Panc1 (cell line): Measurements from ENCODE around the gene EPHB1. TPM values are rescaled to one million over a fixed set of nuclear protein-coding genes. Genes with fewer than 3 reads are reported as not detected.

Source experiments
- ATAC-seq: fragments of 200-7000 bp; cut with Tn5 transposase; 2 replicates; pipeline ENCODE4 v1.9.1; 2020; ENCODE audit warnings: mild to moderate bottlenecking, moderate library complexity
- BruUV-seq: library from RNA; stranded (reverse); fragments of 400-500 nt; replicated peaks from 2 replicates; lab custom pipeline; 2021; lab: Mats Ljungman, UMichigan
- CTCF ChIA-PET: fragments of 300-600 bp; sonication (Branson Sonifier 250); formaldehyde crosslinking; loops from one replicate; lab custom pipeline; 2022; ENCODE audit warnings: antibody characterized with exemption; lab: Charles Lee
- POLR2A ChIA-PET: fragments of 300-600 bp; sonication (Branson Sonifier 250); formaldehyde crosslinking; loops from one replicate; lab custom pipeline; 2022; ENCODE audit warnings: antibody characterized with exemption; lab: Charles Lee
- DNase-seq: peaks from one replicate; pipeline ENCODE4 v3.0.0-alpha.2; 2010; ENCODE audit warnings: low read depth, low spot score
- H3K27ac ChIP-seq: 2 replicates; pipeline ENCODE4 v1.5.1; 2011; ENCODE audit warnings: mild to moderate bottlenecking, low read length, inconsistent platforms
- H3K27me3 ChIP-seq: fragments of 200-500 bp; sonication (Bioruptor generic); 2 replicates; pipeline ENCODE4 v1.6.0; 2014; ENCODE audit warnings: low read length, inconsistent platforms; ENCODE audit not compliant: control insufficient read depth, insufficient read depth
- H3K36me3 ChIP-seq: fragments of 200-500 bp; sonication (Bioruptor generic); 2 replicates; pipeline ENCODE4 v1.5.1; 2014; ENCODE audit warnings: inconsistent platforms, mild to moderate bottlenecking, low read length, moderate library complexity; ENCODE audit not compliant: control insufficient read depth, insufficient read depth
- H3K4me1 ChIP-seq: 2 replicates; pipeline ENCODE4 v1.5.1; 2011; ENCODE audit warnings: inconsistent platforms, mild to moderate bottlenecking, low read length, moderate library complexity; ENCODE audit not compliant: control insufficient read depth, insufficient read depth
- H3K4me3 ChIP-seq, 2 experiments: 2 replicates each; pipeline ENCODE4 v1.5.1; 2011 to 2012; ENCODE audit warnings: low read depth in 2 of 2, low read length in 2 of 2, mild to moderate bottlenecking in 2 of 2, inconsistent platforms in 1 of 2, moderate library complexity in 1 of 2
- H3K9me3 ChIP-seq: fragments of 200-500 bp; sonication (Bioruptor generic); 2 replicates; pipeline ENCODE4 v1.5.1; 2014; ENCODE audit warnings: low read depth, mild to moderate bottlenecking, inconsistent platforms, low read length, moderate library complexity; ENCODE audit not compliant: control insufficient read depth, insufficient read depth
- CTCF ChIP-seq: fragments of 450-650 bp; IDR thresholded peaks from 2 replicates; pipeline ENCODE4 v1.5.1; 2017; ENCODE audit warnings: mild to moderate bottlenecking
- POLR2AphosphoS5 ChIP-seq: IDR thresholded peaks from 2 replicates; pipeline ENCODE4 v1.6.1; 2012; ENCODE audit warnings: mild to moderate bottlenecking, low read depth, low read length, moderate library complexity
- REST ChIP-seq, 2 experiments: IDR thresholded peaks; 2 replicates each; pipeline ENCODE4 v1.6.1; 2011 to 2012; ENCODE audit warnings: low read depth in 2 of 2, control low read depth in 1 of 2, low read length in 1 of 2, mild to moderate bottlenecking in 1 of 2, moderate library complexity in 1 of 2; ENCODE audit not compliant: insufficient read depth in 1 of 2
- SIN3A ChIP-seq: IDR thresholded peaks from 2 replicates; pipeline ENCODE4 v1.6.1; 2012; ENCODE audit warnings: low read depth, mild to moderate bottlenecking, low read length, moderate library complexity, borderline replicate concordance; ENCODE audit not compliant: insufficient read depth
- TCF7L2 ChIP-seq: IDR thresholded peaks from 2 replicates; pipeline ENCODE4 v1.6.1; 2011; ENCODE audit warnings: mild to moderate bottlenecking, low read depth, low read length, inconsistent platforms
- in situ Hi-C: cut with HindIII; loops from 2 replicates; pipeline ENCODE4 v1.10.0; 2016; ENCODE audit warnings: low sequenced_read_pairs, low pct_unique_long_range_greater_than_20kb
- intact Hi-C: fragments of 100-400 bp; cut with micrococcal nuclease; formaldehyde crosslinking; loops from one replicate; pipeline ENCODE4 v1.10.0; 2022; ENCODE audit not compliant: unreplicated experiment
- total RNA-seq: library from RNA; stranded (reverse); gene quantifications from one replicate; pipeline ENCODE4 v1.2.1, GENCODE V29; 2021; ENCODE audit not compliant: unreplicated experiment

EPHB1 gene
- total RNA-seq, 1 experiment from 2014 or later = 0.46 TPM

- TF ChIP-seq POLR2AphosphoS5 = no peak
- no peak for TF ChIP-seq SIN3A
- TF ChIP-seq CTCF = no peak
- TF ChIP-seq TCF7L2 = no peak
- no peak for TF ChIP-seq REST (IDR thresholded peaks at IDR 0.05; ENCODE audit: insufficient read depth in 1 of 2, low read depth in 2 of 2, low read length in 1 of 2)
- peaks cover 10% of the 10 kb centered on the region for H3K27me3 ChIP-seq
- ChIA-PET CTCF (no interaction called here), POLR2A (no interaction called here)
- no peaks in the 10 kb centered on the region for H3K36me3 ChIP-seq
- DNase-seq = no peak
- ATAC-seq = no peak
- no TSS peak for BruUV-seq
- intact Hi-C loops (no loop called here), in situ Hi-C loops (no loop called here)
- no peak overlapping the region for H3K4me3 ChIP-seq
- no peaks in the 10 kb centered on the region for H3K4me1 ChIP-seq
- no peak overlapping the region for H3K27ac ChIP-seq
- H3K9me3 ChIP-seq = no peaks in the 10 kb centered on the region
These were observed 38.5 kb downstream of the EPHB1 start for GRCh38 chr3:134833453-134834163.

GRCh38 chr3:134836921-134837320, 41.9 kb downstream of the EPHB1 start:
- H3K4me1 ChIP-seq = no peaks in the 10 kb centered on the region
- H3K27ac ChIP-seq = no peak overlapping the region
- in situ Hi-C loops = no loop called here
- DNase-seq (no peak), ATAC-seq (no peak)
- no peaks in the 10 kb centered on the region for H3K36me3 ChIP-seq
- H3K4me3 ChIP-seq = no peak overlapping the region
- POLR2A ChIA-PET = no interaction called here
- intact Hi-C loops = no loop called here
- no peak for TF ChIP-seq REST (IDR thresholded peaks at IDR 0.05; ENCODE audit: insufficient read depth in 1 of 2, low read depth in 2 of 2, low read length in 1 of 2)
- TF ChIP-seq CTCF = no peak
- H3K9me3 ChIP-seq = no peaks in the 10 kb centered on the region
- BruUV-seq = no TSS peak
- H3K27me3 ChIP-seq = peaks cover 10% of the 10 kb centered on the region
- CTCF ChIA-PET = no interaction called here
